ENCODE measurements around the gene HSPA1L.
"Not testable (repeated sequence)": the region's sequence is repeated elsewhere in the genome, so short reads cannot be mapped to it uniquely, and the experiment has no call there.

Gene HSPA1L

DNA sequence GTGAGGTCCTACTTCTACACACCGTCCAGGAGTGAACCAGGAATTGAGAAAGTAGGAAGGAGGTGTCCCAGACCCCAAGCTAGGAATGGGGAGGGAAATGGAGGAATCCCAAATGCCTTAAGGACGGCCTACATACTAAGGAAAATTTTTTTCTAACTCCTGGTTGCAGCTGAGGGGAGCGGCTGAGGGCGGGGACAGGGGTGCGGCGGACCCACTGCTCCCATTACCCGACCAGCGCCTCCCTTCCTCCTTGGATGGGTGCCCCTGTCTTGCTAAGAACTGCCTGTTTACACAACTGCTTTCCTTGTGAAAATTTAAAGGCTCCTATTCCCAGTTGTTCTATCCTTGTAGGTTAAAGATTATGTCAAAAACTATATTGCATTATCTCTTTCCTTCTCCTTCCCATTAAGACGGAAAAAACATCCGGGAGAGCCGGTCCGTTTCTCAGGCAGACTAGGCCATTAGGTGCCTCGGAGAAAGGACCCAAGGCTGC is 11.8 kb upstream of the HSPA1L start:
- peaks cover 20 to 32% of the 10 kb centered on the region in 2 donors for H3K4me1 ChIP-seq (ENCODE audit: control insufficient read depth in 1 of 2, insufficient read depth in 2 of 2, low read length in 2 of 2)
- peak overlapping the region; percentile 80 to 87 for H3K4me3 ChIP-seq (ENCODE audit: low read depth in 1 of 2, low read length in 2 of 2)
- no peaks in the 10 kb centered on the region for H3K36me3 ChIP-seq (ENCODE audit: control insufficient read depth in 1 of 2, insufficient read depth in 2 of 2, low read length in 2 of 2)
- peak overlapping the region; percentile 99 for H3K27ac ChIP-seq (ENCODE audit: low read depth, low read length)
- no peaks in the 10 kb centered on the region for H3K27me3 ChIP-seq (ENCODE audit: control insufficient read depth in 1 of 2, insufficient read depth in 2 of 2, low read length in 2 of 2)
- no peaks in the 10 kb centered on the region for H3K9me3 ChIP-seq (ENCODE audit: control insufficient read depth in 1 of 2, low read length in 2 of 2)
- peak overlapping the region; percentile 97 to 99 for H3K9ac ChIP-seq (ENCODE audit: low read depth in 1 of 2, low read length in 2 of 2)

DNA sequence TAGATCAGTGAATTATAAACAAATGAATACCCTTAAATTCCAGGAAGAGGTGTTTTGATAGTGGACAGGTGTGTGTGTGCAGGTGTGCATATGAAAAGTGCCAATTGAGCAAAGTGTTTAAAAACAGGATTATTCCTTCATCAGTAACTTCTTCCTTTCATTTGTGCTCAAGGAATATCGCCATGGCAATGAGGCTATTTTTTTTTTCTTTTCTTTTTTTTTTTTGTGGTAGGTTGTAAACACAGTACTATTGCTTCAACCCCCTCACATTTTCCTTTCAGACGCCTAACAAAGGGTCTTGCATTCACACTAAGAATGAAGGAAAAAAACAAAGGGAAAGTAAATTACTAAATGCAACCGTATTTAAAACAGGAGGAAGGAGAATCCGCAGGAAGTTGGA is 10.5 kb upstream of the HSPA1L start:
- Histone ChIP-seq H3K9ac (ENCODE audit: low read depth in 1 of 2, low read length in 2 of 2) (peak overlapping the region; percentile 1 to 47), H3K9me3 (ENCODE audit: control insufficient read depth in 1 of 2, low read length in 2 of 2) (no peaks in the 10 kb centered on the region), H3K27me3 (ENCODE audit: control insufficient read depth in 1 of 2, insufficient read depth in 2 of 2, low read length in 2 of 2) (no peaks in the 10 kb centered on the region), H3K4me3 (ENCODE audit: low read depth in 1 of 2, low read length in 2 of 2) (no peak overlapping the region), H3K27ac (ENCODE audit: low read depth, low read length) (peak overlapping the region; percentile 99), H3K36me3 (ENCODE audit: control insufficient read depth in 1 of 2, insufficient read depth in 2 of 2, low read length in 2 of 2) (no peaks in the 10 kb centered on the region), H3K4me1 (ENCODE audit: control insufficient read depth in 1 of 2, insufficient read depth in 2 of 2, low read length in 2 of 2) (peaks cover 19 to 41% of the 10 kb centered on the region in 2 donors)

DNA sequence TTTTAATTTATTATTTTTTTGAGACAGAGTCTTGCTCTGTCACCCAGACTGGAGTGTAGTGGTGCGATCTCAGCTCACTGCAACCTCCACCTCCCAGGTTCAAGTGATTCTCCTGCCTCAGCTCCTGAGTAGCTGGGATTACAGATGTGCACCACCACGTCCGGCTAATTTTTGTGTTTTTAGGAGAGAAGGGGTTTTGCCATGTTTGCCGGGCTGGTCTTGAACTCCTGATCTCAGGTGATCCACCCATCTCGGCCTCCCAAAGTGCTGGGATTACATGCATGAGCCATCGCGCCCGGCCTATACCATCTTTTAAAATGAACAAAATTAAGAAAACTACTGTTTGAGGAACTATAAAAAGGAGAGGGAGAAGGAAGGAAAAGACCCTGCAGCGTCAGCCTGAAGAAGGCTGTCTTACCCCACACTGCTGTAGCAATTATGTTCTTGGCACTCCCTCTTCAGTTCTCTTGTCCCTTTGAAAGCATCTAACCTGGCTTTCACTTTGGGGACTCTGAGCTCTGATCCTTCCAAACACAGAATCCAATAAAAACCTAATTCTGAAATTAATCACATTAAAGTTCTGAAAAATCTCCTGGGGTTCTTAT is 8.6 kb upstream of the HSPA1L start:
- H3K9me3 ChIP-seq (ENCODE audit: control insufficient read depth in 1 of 2, low read length in 2 of 2); H3K36me3 ChIP-seq (ENCODE audit: control insufficient read depth in 1 of 2, insufficient read depth in 2 of 2, low read length in 2 of 2); H3K4me3 ChIP-seq (ENCODE audit: low read depth in 1 of 2, low read length in 2 of 2); H3K9ac ChIP-seq (ENCODE audit: low read depth in 1 of 2, low read length in 2 of 2); H3K27ac ChIP-seq (ENCODE audit: low read depth, low read length); H3K27me3 ChIP-seq (ENCODE audit: control insufficient read depth in 1 of 2, insufficient read depth in 2 of 2, low read length in 2 of 2): not testable (repeated sequence)
- H3K4me1 ChIP-seq (ENCODE audit: control insufficient read depth in 1 of 2, insufficient read depth in 2 of 2, low read length in 2 of 2), result peaks cover 31 to 50% of the 10 kb centered on the region in 2 donors

DNA sequence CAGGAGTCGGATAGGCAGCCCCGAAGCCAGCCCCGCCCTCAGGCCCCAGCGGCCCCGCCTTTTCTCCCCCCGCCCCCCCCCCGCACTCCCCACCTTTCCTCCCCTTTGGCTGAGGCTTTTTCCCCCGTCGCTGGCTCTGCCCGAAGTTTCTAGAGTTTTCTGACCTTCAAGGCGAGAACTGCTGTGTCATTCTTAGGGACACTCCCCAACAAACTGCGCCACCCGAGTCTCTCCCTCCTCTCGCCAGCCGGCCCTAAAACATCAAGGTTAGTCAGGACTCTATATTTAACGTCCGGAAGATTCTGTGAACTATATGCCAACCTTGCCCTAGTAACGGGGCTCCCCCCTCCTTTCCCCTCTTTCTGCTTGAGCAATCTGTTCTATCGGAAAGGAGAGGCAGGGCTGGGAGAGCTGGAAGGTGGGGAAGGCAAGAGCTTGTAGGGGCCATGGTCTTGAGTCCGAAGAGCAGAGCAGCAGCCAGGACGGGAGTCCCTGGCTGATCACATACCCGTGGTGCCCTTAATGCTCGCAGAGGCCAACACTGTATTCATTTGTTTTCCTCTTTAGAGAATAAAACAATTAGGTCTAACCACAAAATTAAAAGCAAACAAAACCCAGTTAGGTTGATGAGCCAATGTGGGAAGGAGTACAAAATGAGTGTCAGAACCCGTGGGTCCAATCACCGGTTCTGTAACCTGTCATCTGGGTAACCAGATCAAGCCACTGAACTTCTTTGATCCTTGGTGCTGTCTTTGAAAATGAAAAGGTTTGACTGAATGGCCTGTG is 7.1 kb upstream of the HSPA1L start:
- H3K27me3 ChIP-seq (ENCODE audit: control insufficient read depth in 1 of 2, insufficient read depth in 2 of 2, low read length in 2 of 2), result no peaks in the 10 kb centered on the region
- H3K27ac ChIP-seq (ENCODE audit: low read depth, low read length), result peak overlapping the region; percentile 90
- peaks cover 39 to 60% of the 10 kb centered on the region in 2 donors for H3K4me1 ChIP-seq (ENCODE audit: control insufficient read depth in 1 of 2, insufficient read depth in 2 of 2, low read length in 2 of 2)
- no peaks in the 10 kb centered on the region for H3K9me3 ChIP-seq (ENCODE audit: control insufficient read depth in 1 of 2, low read length in 2 of 2)
- peak overlapping the region; percentile 74 to 83 for H3K4me3 ChIP-seq (ENCODE audit: low read depth in 1 of 2, low read length in 2 of 2)
- no peaks in the 10 kb centered on the region for H3K36me3 ChIP-seq (ENCODE audit: control insufficient read depth in 1 of 2, insufficient read depth in 2 of 2, low read length in 2 of 2)
- peak overlapping the region; percentile 89 to 98 for H3K9ac ChIP-seq (ENCODE audit: low read depth in 1 of 2, low read length in 2 of 2)

DNA sequence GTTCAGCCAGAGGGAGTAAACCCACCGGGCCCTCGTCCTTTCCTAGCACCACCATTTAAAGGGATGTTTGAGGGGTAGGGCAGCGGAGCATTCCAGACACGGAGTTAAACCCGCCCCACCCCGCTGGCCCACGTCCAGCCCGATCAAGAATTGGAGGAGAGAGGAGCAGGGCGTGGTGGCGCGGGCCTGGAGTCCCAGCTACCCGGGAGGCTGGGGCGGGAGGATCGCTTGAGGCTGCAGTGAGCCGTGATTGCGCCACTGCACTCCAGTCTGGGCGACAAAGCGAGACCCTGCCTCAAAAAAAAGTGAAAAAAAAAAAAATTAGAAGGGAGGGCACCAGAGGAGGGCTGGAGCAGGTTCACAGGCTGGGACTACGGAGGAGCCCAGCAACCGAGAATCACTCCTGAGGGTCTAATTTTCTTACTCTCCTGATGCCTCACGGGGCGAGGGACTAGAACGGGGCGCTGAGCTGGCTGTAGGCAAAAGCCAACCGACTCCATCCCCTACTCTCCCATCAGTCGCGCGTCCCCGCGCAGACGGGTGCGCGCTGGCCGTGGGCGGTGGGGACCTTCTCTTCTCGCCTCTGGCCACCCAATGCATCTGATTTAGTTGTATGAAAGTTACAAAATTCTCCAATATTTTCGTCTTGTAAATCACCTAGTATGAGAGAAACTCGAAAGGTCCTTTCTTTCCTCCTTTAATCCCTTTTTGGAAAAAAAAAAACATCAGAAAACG is 6.4 kb upstream of the HSPA1L start:
- Histone ChIP-seq H3K9ac (ENCODE audit: low read depth in 1 of 2, low read length in 2 of 2) (peak overlapping the region; percentile 76 to 89), H3K4me1 (ENCODE audit: control insufficient read depth in 1 of 2, insufficient read depth in 2 of 2, low read length in 2 of 2) (peaks cover 36 to 57% of the 10 kb centered on the region in 2 donors), H3K9me3 (ENCODE audit: control insufficient read depth in 1 of 2, low read length in 2 of 2) (no peaks in the 10 kb centered on the region), H3K4me3 (ENCODE audit: low read depth in 1 of 2, low read length in 2 of 2) (peak overlapping the region; percentile 74 to 83), H3K27ac (ENCODE audit: low read depth, low read length) (peak overlapping the region; percentile 90), H3K36me3 (ENCODE audit: control insufficient read depth in 1 of 2, insufficient read depth in 2 of 2, low read length in 2 of 2) (no peaks in the 10 kb centered on the region), H3K27me3 (ENCODE audit: control insufficient read depth in 1 of 2, insufficient read depth in 2 of 2, low read length in 2 of 2) (no peaks in the 10 kb centered on the region)

DNA sequence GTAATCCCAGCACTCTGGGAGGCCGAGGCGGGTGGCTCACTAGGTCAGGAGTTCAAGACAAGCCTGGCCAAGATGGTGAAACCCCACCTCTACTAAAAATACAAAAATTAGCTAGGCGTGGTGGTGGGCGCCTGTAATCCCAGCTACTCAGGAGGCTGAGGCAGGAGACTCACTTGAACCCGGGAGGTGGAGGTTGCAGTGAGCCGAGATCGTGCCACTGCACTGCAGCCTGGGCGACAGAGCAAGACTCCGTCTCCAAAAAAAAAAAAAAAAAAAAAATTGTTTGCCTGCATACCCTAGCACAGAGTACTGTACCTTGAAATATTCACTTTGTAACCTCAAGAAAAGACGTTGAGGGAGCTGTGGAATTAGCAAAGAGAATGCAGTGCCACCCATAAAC is 5.3 kb upstream of the HSPA1L start:
- H3K36me3 ChIP-seq (ENCODE audit: control insufficient read depth in 1 of 2, insufficient read depth in 2 of 2, low read length in 2 of 2); H3K9me3 ChIP-seq (ENCODE audit: control insufficient read depth in 1 of 2, low read length in 2 of 2); H3K27me3 ChIP-seq (ENCODE audit: control insufficient read depth in 1 of 2, insufficient read depth in 2 of 2, low read length in 2 of 2); H3K27ac ChIP-seq (ENCODE audit: low read depth, low read length); H3K4me3 ChIP-seq (ENCODE audit: low read depth in 1 of 2, low read length in 2 of 2): not testable (repeated sequence)
- peak overlapping the region in 1 of 2 donors; percentile 70 for H3K9ac ChIP-seq (ENCODE audit: low read depth in 1 of 2, low read length in 2 of 2)
- peaks cover 30 to 47% of the 10 kb centered on the region in 2 donors for H3K4me1 ChIP-seq (ENCODE audit: control insufficient read depth in 1 of 2, insufficient read depth in 2 of 2, low read length in 2 of 2)

DNA sequence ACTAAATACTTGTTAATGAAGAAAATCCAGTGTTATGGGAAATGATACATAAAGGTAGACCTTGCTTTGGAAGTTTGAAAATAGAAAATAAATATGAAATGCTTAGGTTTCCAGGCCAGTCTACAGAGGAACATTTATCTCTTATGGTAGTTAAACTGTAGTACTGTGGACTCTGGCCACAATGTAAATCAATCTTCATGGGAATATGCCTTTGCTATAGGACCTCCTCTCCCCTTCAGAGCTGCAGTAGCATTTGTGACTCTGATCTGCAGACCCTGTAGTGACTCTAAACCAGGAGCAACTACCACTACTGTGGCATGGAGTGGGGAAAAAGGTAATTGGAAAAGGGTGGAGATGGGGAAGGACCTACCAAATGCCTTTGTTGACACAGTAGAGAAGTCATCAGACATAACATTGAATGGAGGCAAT is 4.8 kb upstream of the HSPA1L start:
- Histone ChIP-seq H3K27me3 (ENCODE audit: control insufficient read depth in 1 of 2, insufficient read depth in 2 of 2, low read length in 2 of 2) (no peaks in the 10 kb centered on the region), H3K4me1 (ENCODE audit: control insufficient read depth in 1 of 2, insufficient read depth in 2 of 2, low read length in 2 of 2) (peaks cover 29 to 43% of the 10 kb centered on the region in 2 donors), H3K9ac (ENCODE audit: low read depth in 1 of 2, low read length in 2 of 2) (peak overlapping the region in 1 of 2 donors; percentile 70), H3K36me3 (ENCODE audit: control insufficient read depth in 1 of 2, insufficient read depth in 2 of 2, low read length in 2 of 2) (no peaks in the 10 kb centered on the region), H3K4me3 (ENCODE audit: low read depth in 1 of 2, low read length in 2 of 2) (peak overlapping the region in 1 of 2 donors; percentile 2), H3K9me3 (ENCODE audit: control insufficient read depth in 1 of 2, low read length in 2 of 2) (no peaks in the 10 kb centered on the region), H3K27ac (ENCODE audit: low read depth, low read length) (no peak overlapping the region)

DNA sequence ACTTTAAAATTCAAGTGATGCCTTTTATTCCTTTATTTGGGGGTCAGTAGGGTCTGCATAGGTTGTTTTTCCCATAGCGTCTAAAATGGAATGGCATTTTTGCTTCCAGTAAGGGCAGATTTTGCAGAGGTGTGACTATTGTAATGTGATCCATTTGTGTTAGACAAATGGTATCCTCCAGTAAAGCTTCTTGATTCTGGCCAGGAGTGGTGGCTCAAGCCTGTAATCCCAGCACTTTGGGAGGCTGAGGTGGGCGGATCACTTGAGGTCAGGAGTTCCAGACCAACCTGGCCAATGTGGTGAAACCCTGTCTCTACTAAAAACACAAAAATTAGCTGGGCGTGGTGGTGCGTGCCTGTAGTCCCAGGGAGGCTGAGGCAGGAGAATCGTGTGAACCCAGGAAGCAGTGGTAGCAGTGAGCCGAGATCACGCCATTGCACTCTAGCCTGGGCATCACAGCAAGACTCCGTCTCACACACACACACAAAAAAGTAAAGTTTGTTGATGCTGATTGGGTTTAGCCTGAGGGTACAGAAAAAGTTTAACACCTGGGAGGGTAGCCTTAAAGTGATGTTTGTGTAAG is 2.9 kb upstream of the HSPA1L start:
- peak overlapping the region; percentile 50 for H3K27ac ChIP-seq (ENCODE audit: low read depth, low read length)
- not testable (repeated sequence) for H3K36me3 ChIP-seq (ENCODE audit: control insufficient read depth in 1 of 2, insufficient read depth in 2 of 2, low read length in 2 of 2); H3K9me3 ChIP-seq (ENCODE audit: control insufficient read depth in 1 of 2, low read length in 2 of 2); H3K27me3 ChIP-seq (ENCODE audit: control insufficient read depth in 1 of 2, insufficient read depth in 2 of 2, low read length in 2 of 2)
- peaks cover 35 to 43% of the 10 kb centered on the region in 2 donors for H3K4me1 ChIP-seq (ENCODE audit: control insufficient read depth in 1 of 2, insufficient read depth in 2 of 2, low read length in 2 of 2)
- H3K4me3 ChIP-seq (ENCODE audit: low read depth in 1 of 2, low read length in 2 of 2), result peak overlapping the region; percentile 62 to 64
- H3K9ac ChIP-seq (ENCODE audit: low read depth in 1 of 2, low read length in 2 of 2), result peak overlapping the region; percentile 54 to 86

DNA sequence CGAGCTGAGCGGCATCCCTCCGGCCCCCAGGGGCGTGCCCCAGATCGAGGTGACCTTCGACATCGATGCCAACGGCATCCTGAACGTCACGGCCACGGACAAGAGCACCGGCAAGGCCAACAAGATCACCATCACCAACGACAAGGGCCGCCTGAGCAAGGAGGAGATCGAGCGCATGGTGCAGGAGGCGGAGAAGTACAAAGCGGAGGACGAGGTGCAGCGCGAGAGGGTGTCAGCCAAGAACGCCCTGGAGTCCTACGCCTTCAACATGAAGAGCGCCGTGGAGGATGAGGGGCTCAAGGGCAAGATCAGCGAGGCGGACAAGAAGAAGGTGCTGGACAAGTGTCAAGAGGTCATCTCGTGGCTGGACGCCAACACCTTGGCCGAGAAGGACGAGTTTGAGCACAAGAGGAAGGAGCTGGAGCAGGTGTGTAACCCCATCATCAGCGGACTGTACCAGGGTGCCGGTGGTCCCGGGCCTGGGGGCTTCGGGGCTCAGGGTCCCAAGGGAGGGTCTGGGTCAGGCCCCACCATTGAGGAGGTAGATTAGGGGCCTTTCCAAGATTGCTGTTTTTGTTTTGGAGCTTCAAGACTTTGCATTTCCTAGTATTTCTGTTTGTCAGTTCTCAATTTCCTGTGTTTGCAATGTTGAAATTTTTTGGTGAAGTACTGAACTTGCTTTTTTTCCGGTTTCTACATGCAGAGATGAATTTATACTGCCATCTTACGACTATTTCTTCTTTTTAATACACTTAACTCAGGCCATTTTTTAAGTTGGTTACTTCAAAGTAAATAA is 2.2 kb upstream of the HSPA1L start:
- Histone ChIP-seq H3K27ac (ENCODE audit: low read depth, low read length) (peak overlapping the region; percentile 62), H3K9ac (ENCODE audit: low read depth in 1 of 2, low read length in 2 of 2) (peak overlapping the region; percentile 54 to 86), H3K4me3 (ENCODE audit: low read depth in 1 of 2, low read length in 2 of 2) (peak overlapping the region; percentile 62 to 64), H3K4me1 (ENCODE audit: control insufficient read depth in 1 of 2, insufficient read depth in 2 of 2, low read length in 2 of 2) (peaks cover 35 to 36% of the 10 kb centered on the region in 2 donors)
- not testable (repeated sequence) for H3K36me3 ChIP-seq (ENCODE audit: control insufficient read depth in 1 of 2, insufficient read depth in 2 of 2, low read length in 2 of 2); H3K27me3 ChIP-seq (ENCODE audit: control insufficient read depth in 1 of 2, insufficient read depth in 2 of 2, low read length in 2 of 2); H3K9me3 ChIP-seq (ENCODE audit: control insufficient read depth in 1 of 2, low read length in 2 of 2)

Measured in duodenal mucosa (tissue), 2 donors.